Smooth muscle cell of trachea (primary cell): Measurements from ENCODE around the gene HAND1. TPM values are rescaled to one million over a fixed set of nuclear protein-coding genes. Genes with fewer than 3 reads are reported as not detected.

Source experiments
- total RNA-seq: library from RNA; depleted of rRNA; stranded (reverse); fragments of >200 nt; gene quantifications from 2 replicates; pipeline ENCODE4 v1.2.1, GENCODE V29; 2014

Gene HAND1
- 0.17 TPM in 1 of 2 replicates, not detected in the other for total RNA-seq

DNA sequence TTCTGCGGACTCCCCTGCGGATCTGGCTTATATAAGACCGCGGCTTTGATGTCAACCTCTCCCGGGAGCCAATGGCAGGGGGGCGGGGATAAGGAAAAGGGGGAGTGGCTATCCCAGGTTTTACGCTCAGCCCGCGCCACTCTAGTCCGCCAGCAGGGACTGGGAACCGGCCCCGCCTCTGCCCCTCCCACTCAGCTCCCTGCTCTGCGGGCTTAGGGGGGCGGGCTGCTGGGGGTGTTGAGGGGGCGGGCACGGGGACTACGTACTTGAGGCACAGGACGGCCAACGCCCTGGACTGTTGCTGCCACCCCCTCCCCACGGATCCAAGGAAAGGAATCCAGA lies at the start of gene HAND1:
TSS of gene HAND1 (minus strand) at position 4 of the 342 bp plus-strand sequence. CDS start 219 bp downstream, outside the sequence.

DNA sequence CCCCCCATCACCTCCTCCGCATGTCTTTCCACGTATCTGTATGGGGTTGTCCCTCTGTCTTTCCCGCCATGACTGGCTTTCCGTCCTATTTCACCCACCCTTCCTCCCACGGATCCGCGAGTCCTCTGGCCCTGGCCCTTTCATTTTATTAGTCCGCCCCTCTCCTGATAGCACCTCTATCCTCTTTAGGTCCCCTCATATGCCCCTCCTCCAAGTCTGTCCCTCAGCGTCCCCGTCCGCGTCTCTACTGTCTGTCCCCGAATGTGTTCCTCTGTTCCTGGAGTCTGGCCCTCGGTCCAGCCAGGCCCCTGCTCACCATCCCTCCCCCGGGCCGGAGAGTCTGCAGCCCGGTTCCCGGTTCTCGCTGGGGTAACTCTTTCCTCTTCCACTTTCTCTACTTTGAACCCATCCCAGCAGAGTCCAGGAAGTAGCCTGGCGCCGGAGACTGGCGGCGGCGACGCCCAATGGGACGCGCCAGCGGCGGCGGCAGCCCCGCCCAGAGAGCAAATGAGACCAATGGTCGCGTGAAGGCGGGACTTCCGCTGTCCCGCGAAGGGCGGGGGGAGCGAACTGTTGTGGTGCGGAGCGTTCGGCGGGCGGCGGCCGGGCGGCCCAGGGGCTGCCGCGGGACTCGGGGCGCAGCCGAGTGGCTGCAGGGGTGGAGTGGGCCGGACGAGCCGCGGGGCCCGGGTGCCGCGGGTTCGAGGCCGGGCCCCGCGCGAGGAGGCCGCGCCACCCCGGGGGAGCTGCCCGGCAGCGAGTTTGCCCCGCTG lies 32.4 kb downstream of the HAND1 start, which contains the start of gene SAP30L:
TSS of gene SAP30L (plus strand) at position 576 of the 773 bp plus-strand sequence. CDS start 608 bp downstream, outside the sequence.

Other genes starting within 250 kb of the HAND1 start
- 25.7 and 26.5 TPM in 2 replicates for gene SAP30L, start 32.2 kb downstream of the HAND1 start, total RNA-seq